ENCODE data around the gene INTS1. TPM values are rescaled to one million over a fixed set of nuclear protein-coding genes. Genes with fewer than 3 reads are reported as not detected.
A peak's percentile ranks its signal among the peaks of the same experiment; 100 is the strongest.
"Not testable (repeated sequence)": the region's sequence is repeated elsewhere in the genome, so short reads cannot be mapped to it uniquely, and the experiment has no call there.

INTS1 gene
- total and polyA plus RNA-seq, 7 donors = 16.2 to 78.3 (median 22.9) TPM

DNA sequence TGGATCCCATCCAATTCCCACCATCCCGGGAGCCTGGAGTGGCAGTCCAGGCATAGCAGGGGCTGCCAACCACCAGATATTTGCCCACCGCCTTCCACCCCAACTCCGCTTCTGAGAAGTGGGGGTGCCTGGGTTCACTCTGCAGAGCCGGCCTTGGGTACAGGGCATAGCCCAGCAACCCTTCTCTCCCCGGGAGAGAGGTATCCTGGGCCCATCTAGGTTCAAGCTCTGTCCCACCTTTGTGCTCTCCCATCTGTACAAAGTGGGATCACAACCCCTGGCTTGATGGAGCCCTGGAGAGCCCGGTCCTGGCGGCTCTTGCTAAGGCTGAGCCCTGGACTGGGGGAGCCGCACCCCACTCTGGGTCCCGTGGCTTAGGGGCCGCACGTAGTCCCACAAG lies 57.1 kb downstream of the INTS1 start:
- no peak for DNase-seq
- no peaks in the 10 kb centered on the region for H3K9me3 ChIP-seq
- TF ChIP-seq POLR2A (IDR thresholded peaks at IDR 0.05) (no peak), EP300 (IDR thresholded peaks at IDR 0.05) (no peak), POLR2AphosphoS5 (IDR thresholded peaks at IDR 0.05) (no peak)
- TF ChIP-seq, protein P1, sequence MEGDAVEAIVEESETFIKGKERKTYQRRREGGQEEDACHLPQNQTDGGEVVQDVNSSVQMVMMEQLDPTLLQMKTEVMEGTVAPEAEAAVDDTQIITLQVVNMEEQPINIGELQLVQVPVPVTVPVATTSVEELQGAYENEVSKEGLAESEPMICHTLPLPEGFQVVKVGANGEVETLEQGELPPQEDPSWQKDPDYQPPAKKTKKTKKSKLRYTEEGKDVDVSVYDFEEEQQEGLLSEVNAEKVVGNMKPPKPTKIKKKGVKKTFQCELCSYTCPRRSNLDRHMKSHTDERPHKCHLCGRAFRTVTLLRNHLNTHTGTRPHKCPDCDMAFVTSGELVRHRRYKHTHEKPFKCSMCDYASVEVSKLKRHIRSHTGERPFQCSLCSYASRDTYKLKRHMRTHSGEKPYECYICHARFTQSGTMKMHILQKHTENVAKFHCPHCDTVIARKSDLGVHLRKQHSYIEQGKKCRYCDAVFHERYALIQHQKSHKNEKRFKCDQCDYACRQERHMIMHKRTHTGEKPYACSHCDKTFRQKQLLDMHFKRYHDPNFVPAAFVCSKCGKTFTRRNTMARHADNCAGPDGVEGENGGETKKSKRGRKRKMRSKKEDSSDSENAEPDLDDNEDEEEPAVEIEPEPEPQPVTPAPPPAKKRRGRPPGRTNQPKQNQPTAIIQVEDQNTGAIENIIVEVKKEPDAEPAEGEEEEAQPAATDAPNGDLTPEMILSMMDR (IDR thresholded peaks at IDR 0.05) = no peak
- peaks cover 0 to 37% (median 27%) of the 10 kb centered on the region in 4 donors for H3K4me1 ChIP-seq
- intact Hi-C loops (cut with DNase I) = no loop called here
- 86 to 88% methylated on average over 11 of the region's 11 CpGs for WGBS, 2 donors
- no peaks in the 10 kb centered on the region for H3K27me3 ChIP-seq
- peaks cover 0 to 3% (median under 1%) of the 10 kb centered on the region in 4 donors for H3K36me3 ChIP-seq
- H3K4me3 ChIP-seq = no peak overlapping the region
- peak overlapping the region; percentile 59 to 81 (median 77) for H3K27ac ChIP-seq

DNA sequence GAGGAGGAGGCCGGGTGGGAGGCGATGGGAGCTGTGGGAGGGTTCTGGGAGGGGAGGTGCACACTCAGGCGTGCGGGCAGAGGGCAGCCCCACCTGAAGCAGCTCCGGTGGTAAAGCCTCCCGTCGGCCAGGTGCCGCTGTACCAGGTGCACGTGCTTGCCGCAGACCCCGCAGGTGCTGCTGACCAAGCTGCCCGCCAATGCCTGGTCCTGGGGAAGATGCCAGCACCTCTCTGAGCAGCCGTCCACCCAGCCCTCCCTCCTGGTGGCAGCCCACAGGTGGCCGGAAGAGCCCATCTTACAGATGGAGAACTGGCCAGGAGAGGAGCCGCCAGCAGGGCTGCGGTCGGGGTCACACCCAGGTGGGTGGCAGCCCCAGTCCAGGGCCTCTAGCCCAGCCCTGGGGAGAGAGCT lies 57.6 kb downstream of the INTS1 start:
- 66 to 76% methylated on average over 17 of the region's 17 CpGs for WGBS, 2 donors
- Histone ChIP-seq H3K9me3 (no peaks in the 10 kb centered on the region), H3K36me3 (peaks cover 0 to 8% (median 3%) of the 10 kb centered on the region in 4 donors), H3K27ac (peak overlapping the region in 3 of 4 donors; percentile 75 to 81 (median 79)), H3K4me3 (no peak overlapping the region), H3K4me1 (peaks cover 0 to 33% (median 27%) of the 10 kb centered on the region in 4 donors), H3K27me3 (no peaks in the 10 kb centered on the region)
- DNase-seq = no peak
- TF ChIP-seq EP300 (IDR thresholded peaks at IDR 0.05) (no peak), POLR2AphosphoS5 (IDR thresholded peaks at IDR 0.05) (no peak), POLR2A (IDR thresholded peaks at IDR 0.05) (no peak)
- TF ChIP-seq, protein P1 (IDR thresholded peaks at IDR 0.05) = no peak
- intact Hi-C loops (cut with DNase I) = no loop called here

DNA sequence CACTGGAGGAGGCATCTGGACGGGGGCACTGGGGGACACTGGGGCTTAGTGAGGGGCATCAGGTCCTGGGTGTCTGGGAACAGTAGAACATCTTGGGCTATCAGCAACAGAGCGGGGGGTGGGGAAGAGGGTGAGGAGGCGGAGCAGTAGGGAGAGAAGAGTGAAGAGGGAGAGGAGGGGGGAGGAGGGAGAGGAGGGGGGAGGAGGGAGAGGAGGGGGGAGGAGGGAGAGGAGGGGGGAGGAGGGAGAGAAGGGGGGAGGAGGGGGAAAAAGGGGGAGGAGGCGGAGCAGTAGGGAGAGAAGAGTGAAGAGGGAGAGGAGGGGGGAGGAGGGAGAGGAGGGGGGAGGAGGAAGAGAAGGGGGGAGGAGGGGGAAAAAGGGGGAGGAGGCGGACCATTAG lies 58.2 kb downstream of the INTS1 start:
- WGBS, 2 donors = 83 to 94% methylated on average over 4 of the region's 5 CpGs

DNA sequence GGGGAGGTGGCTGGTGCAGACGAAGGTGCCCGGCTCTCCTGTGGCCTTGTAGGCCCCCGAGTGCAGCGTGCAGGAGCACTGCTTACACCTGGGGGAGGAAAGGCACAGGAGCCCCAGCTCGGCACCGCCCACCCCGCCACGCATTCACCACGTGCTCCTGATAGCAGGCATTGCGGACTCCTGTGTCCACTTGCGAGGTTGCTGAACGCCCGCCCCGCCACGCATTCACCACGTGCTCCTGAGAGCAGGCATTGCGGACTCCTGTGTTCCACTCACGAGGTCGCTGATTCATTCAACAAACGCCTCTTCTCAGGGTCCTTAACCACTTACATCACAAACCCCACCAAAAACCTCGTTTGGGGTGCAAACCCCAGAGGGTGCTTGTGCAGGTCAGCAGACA lies 58.8 kb downstream of the INTS1 start:
- 93% methylated on average over 21 of the region's 21 CpGs for WGBS, 2 donors
- no peaks in the 10 kb centered on the region for H3K27me3 ChIP-seq

More for the DNA sequence above, 58.2 kb downstream of the INTS1 start:
- Histone ChIP-seq H3K4me1 (peaks cover 0 to 32% (median 26%) of the 10 kb centered on the region in 4 donors), H3K36me3 (peaks cover 0 to 10% (median 4%) of the 10 kb centered on the region in 4 donors), H3K27ac (peak overlapping the region in 2 of 4 donors; percentile 30 to 35)
- H3K4me3 ChIP-seq; H3K9me3 ChIP-seq; H3K27me3 ChIP-seq; intact Hi-C loops (cut with DNase I); DNase-seq: not testable (repeated sequence)

DNA sequence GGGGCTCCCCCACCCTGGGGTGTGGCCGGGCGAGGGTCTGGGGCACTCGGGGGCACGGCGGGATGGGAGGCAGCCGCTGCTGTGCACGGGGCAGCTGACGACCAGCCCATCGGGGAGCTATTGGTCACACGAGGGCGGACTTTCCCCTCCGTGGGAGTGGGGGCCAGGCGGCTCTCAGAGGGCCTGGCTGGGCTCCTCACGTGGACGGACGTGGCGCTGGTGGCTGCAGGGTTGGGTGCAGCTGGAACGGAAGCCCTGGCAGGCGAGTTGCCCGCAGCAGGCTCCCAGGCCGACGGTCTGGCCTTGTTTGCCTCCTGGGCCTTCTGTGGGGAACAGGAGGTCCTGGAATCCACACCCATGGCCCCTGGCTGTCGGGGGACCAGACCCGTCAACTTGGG lies 59.3 kb downstream of the INTS1 start:
- DNase-seq = no peak
- TF ChIP-seq EP300 (IDR thresholded peaks at IDR 0.05) = no peak
- no peak for TF ChIP-seq POLR2AphosphoS5 (IDR thresholded peaks at IDR 0.05)
- TF ChIP-seq, protein P1 (IDR thresholded peaks at IDR 0.05) = no peak
- no peak for TF ChIP-seq POLR2A (IDR thresholded peaks at IDR 0.05)
- no peaks in the 10 kb centered on the region for H3K9me3 ChIP-seq
- H3K4me3 ChIP-seq = no peak overlapping the region
- no peaks in the 10 kb centered on the region for H3K27me3 ChIP-seq
- H3K27ac ChIP-seq = no peak overlapping the region
- H3K36me3 ChIP-seq = peaks cover 0 to 16% (median 8%) of the 10 kb centered on the region in 4 donors
- intact Hi-C loops (cut with DNase I) = no loop called here
- WGBS, 2 donors = 87 to 88% methylated on average over 24 of the region's 24 CpGs
- peaks cover 0 to 32% (median 26%) of the 10 kb centered on the region in 4 donors for H3K4me1 ChIP-seq

More for the DNA sequence above, 58.8 kb downstream of the INTS1 start:
- H3K36me3 ChIP-seq = peaks cover 0 to 12% (median 5%) of the 10 kb centered on the region in 4 donors
- intact Hi-C loops (cut with DNase I) = no loop called here
- H3K9me3 ChIP-seq = no peaks in the 10 kb centered on the region
- no peak overlapping the region for H3K4me3 ChIP-seq
- TF ChIP-seq POLR2AphosphoS5 (IDR thresholded peaks at IDR 0.05) (no peak), POLR2A (IDR thresholded peaks at IDR 0.05) (no peak), EP300 (IDR thresholded peaks at IDR 0.05) (no peak)
- TF ChIP-seq, protein P1 (IDR thresholded peaks at IDR 0.05) = no peak
- peak overlapping the region in 2 of 4 donors; percentile 30 to 35 for H3K27ac ChIP-seq
- H3K4me1 ChIP-seq = peaks cover 0 to 32% (median 26%) of the 10 kb centered on the region in 4 donors
- no peak for DNase-seq

Measured in sigmoid colon (tissue), 7 donors.